HG03097 (cell line): ENCODE measurements around the gene TBC1D10B.
A peak's percentile ranks its signal among the peaks of the same experiment; 100 is the strongest.

ENCODE experiments used
- ATAC-seq: cut with Tn5 transposase; IDR thresholded peaks from one replicate; pipeline ENCODE4 v1.9.1; 2021; ENCODE audit not compliant: unreplicated experiment, low FRiP score

TBC1D10B gene

GRCh38 chr16:30370456-30371247 lies at the start of gene TBC1D10B:
TSS of gene TBC1D10B (minus strand) at chr16:30370494. CDS start at chr16:30370183, 311 bp downstream.
- ATAC-seq = peak; percentile 72

DNA sequence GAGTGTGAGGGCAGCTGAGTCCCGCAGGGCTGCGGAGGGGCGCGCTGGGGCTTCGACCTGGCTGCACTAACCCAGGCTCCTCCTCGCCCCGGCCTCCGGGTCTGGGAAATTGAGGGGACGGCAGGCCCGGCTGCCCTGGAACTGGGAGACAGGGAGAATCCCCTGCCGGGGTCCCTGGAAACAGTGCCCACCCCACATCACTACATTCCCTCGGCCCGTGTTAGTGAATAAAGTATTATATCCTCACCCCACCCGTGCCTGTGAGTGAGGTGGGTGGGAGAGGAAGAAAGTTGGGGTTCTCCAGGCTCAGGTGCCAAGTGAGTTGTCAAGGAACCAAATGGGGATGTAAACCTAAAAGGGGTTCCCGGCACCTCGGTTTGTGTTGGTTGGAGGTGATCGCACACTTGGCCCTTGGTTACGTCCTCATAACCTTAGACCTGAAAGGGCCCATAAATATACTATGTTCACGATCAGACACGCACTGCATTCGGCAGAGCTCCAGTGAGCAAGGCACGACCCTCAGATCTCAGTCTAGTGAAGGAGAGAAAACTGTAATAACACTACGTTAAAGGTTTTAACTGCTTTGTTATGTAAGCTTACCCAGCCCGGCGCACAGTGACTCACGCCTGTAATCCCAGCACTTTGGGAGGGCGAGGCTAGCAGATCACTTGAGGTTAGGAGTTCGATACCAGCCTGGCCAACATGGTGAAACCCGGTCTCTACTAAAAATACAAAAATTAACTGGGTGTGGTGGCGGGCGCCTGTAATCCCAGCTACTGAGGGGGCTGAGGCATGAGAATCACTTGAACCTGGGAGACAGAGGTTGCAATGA lies 48.3 kb upstream of the TBC1D10B start:
- ATAC-seq = no peak

DNA sequence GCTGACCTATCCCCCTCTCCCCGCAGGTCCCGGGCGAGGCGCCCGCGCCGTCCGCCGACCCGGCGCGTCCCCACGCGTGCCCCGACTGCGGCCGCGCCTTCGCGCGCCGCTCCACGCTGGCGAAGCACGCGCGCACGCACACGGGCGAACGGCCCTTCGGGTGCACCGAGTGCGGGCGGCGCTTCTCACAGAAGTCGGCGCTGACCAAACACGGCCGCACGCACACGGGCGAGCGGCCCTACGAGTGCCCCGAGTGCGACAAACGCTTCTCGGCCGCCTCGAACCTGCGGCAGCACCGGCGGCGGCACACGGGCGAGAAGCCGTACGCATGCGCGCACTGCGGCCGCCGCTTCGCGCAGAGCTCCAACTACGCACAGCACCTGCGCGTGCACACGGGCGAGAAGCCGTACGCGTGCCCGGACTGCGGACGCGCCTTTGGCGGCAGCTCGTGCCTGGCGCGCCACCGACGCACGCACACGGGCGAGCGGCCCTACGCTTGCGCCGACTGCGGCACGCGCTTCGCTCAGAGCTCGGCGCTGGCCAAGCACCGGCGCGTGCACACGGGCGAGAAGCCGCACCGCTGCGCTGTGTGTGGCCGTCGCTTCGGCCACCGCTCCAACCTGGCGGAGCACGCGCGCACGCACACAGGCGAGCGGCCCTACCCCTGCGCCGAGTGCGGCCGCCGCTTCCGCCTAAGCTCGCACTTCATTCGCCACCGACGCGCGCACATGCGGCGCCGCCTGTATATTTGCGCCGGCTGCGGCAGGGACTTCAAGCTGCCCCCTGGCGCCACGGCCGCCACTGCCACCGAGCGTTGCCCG lies 47.4 kb upstream of the TBC1D10B start:
- ATAC-seq = peak; percentile 80

DNA sequence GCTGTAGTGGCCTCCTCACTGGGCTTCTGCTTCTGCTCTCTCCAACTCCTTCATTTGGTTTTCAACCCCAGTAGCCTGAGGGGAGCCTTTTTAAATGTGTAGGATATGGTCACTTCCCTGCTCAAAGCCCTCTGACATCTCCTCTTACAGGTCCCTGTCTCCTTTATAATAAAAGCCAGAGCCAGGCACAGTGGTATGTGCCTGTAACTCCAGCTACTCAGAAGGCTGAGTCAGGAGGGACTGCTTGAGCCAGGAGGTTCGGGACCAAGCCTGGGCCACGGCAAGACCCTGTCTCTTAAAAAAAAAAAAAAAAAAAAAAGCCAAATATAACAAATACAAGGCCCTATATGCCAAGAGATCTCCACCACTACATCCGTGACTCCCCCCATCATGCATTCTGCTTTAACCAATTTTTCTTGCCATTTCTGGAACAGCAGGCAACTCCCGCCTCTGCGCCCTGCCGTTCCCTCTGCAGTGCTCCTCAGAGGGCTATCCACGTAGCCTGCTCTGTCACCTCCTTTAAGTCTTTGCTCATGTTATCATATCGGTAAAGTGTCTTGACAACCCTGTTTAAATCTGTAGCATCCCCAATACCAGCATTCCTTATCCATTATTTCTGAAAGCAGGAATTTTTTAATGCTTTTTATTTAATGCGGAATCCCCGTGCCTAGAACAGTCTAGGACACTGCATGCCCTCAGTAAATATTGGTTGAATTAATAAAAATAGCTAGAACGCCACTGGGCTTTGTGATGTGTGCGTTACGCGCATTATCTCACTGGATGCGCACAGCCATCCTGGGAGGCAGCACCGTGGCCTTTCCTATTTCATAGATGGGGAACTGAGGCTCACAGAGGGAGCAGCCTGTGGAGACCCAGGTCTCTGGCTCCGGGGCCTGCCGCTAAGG lies 46.6 kb upstream of the TBC1D10B start:
- ATAC-seq = no peak

DNA sequence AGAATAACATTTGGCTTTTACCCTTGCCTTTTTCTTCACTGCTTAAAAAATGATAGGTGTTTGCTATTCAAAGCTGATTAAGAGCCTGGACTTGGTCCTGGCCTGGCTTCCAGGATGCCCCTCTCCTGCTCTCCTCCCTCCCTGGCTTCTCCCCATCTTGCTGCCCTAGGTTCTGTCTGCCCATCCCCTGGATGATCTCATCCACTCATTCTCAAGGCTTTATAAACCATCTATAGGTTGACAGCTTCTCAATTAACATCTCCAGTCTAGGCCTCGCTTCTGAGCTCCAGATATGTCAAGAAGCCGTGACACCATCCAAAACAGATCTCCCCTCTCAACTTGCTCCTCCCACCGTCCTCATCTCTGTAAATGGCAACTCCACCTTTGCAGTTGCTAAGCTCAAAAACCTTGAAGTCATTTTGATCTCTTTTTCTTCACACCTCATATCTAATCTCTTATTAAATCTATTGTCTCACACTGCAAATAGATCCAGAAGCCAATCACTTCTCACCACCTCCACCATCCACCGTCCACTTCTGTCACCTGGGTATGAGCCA lies 45.8 kb upstream of the TBC1D10B start:
- no peak for ATAC-seq

GRCh38 chr16:30414159-30414558 lies 43.9 kb upstream of the TBC1D10B start:
- ATAC-seq = no peak

DNA sequence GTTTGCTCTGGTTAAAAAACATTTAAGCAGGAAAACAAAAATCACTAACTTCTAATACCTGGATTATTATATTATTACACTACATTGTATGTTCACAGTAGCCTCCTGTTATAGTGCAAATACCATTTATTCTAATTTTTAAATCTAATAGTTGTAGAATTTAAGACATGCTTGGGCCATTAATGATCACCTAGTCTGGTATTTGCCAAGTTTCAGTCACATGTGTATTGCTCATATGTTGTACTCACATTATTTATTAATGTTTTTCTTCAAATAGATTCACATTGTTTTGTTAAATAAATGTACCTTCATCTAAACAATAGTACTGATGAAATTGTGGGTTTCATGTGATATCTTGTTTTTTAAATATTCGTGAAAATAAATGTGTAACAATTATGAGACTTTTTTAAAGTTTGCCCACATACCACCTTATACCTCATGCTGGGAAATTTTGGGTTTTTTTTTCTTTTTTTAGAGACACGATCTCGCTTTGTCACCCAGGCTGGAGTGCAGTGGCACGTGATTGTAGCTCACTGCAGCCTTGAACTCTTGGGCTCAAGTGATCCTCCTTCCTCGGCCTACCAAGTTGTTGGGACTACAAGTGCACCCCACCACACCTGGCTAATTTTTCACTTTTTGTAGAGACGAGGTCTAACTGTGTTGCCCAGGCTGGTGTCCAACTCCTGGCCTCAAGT lies 43.0 kb upstream of the TBC1D10B start:
- no peak for ATAC-seq

DNA sequence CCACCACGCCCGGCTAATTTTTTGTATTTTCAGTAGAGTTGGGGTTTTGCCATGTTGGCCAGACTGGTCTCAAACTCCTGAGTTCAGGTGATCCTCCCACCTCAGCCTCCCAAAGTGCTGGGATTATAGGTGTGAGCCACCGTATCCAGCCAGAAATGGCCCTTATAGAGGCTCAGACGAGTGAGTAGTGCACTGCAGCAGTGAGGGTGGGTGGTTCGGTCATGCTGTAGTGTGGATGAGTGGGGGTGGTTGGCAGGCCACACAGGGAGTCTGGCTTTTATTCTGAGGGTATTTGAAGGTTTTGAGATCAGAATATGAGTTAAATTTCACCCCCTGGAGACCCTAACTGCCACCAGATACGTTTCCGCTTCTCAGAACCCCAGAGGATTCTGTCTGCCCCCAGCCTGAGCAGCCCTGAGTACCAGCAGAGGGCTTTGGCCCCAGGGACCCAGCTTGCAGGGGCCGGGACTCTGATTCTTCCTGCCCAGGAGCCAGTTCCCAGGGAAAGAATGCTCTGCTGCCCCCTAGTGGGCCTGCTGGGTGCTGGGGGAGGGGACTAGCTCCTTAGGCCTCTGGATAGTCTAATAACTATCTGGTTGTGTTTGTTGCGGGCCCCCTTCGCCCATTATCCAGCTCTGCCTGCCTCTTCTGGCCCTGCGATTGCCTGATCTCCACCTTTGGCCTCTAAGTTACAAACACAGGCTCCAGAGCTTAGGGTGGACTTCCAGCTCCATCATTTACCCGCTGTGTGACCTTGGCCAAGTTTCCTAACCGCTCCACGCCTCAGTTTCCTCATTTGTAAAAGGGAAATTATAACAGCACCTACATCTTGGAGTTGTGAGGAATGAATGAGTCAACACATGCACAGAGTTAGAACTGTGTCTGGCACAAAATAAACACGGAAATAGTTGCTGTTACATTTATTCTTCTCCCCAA lies 39.1 kb upstream of the TBC1D10B start:
- peak; percentile 42 for ATAC-seq

- ATAC-seq = no peak
These were observed 37.7 kb upstream of the TBC1D10B start for GRCh38 chr16:30407804-30408534.

DNA sequence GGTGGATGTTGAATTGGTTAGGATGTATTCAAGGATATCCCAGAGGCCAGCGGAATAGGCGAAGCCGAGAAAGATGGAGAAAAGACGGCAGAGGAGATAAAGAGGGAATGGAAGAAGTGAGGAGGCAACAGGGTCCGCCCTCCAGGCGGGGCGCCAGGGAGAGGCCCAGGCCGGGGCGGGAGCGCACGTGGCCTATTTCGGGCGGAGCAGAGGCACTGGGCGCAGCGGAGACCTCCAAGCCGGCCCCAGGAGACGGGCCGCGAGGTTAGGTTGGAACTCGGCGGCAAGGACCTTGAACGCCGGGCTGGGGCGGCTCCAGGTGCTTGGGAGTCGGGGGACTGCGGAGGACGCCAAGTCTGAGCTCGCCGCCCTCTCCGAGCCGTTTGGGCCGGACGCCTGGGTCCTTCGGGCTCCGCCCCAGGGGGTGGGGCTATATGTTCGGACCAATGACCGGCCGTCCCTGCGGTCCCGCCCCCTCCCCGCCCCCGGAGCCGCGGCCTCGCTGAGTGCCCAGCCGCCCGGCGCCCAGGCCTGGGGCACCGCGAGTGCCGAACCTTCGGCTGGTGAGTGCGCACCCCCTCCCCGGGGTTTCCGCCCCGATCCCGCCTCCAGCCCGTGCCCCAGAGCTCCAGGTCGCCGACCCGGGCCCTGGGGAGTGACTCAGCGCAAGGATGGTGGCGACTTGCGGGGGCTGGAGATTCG lies 37.0 kb upstream of the TBC1D10B start, which contains the start of gene ZNF771:
Gene ZNF771 (plus strand): TSS at position 505 of the 702 bp plus-strand sequence. CDS start 448 bp downstream, outside the sequence.
- peak; percentile 50 for ATAC-seq

- no peak for ATAC-seq
These were observed 36.5 kb upstream of the TBC1D10B start for GRCh38 chr16:30406795-30407101.

- ATAC-seq = no peak
These were observed 31.6 kb upstream of the TBC1D10B start for GRCh38 chr16:30401768-30402425.

- ATAC-seq = no peak
These were observed 29.3 kb upstream of the TBC1D10B start for GRCh38 chr16:30399435-30400186.

DNA sequence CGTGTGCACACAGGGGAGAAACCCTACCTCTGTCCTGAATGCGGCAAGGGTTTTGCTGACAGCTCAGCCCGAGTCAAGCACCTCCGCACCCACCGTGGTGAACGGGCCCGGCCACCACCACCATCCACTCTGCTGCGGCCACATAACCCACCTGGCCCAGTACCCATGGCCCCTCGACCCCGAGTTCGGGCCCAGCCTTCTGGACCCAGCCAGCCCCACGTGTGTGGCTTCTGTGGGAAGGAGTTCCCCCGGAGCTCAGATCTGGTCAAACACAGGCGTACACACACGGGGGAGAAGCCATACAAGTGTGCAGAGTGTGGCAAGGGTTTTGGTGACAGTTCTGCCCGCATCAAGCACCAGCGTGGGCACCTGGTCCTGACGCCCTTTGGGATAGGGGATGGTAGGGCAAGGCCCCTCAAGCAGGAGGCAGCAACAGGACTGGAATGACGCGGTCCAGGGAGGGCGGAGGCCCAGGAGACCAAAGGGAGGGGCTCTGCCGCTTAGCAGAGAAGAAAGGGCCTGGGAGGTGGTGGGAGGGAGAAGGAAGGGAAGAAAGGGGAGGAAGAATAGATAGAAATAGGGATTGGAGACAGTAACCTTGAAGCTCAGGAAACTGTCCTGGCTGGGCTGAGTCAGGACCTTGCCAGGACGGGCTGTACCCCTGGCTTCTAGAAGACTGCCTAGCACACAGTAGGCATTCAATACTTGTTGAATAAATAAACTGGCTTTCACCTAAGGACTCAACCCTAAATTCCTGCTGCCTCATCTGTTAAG lies 28.6 kb upstream of the TBC1D10B start:
- no peak for ATAC-seq
